Measurements from ENCODE around the gene STAT4.
A peak's percentile ranks its signal among the peaks of the same experiment; 100 is the strongest.

Gene STAT4

GRCh38 chr2:191023235-191023679, 127.5 kb downstream of the STAT4 start:
- no peak overlapping the region for H3K4me3 ChIP-seq (ENCODE audit: low read depth, low read length)
- TF ChIP-seq, protein P1, sequence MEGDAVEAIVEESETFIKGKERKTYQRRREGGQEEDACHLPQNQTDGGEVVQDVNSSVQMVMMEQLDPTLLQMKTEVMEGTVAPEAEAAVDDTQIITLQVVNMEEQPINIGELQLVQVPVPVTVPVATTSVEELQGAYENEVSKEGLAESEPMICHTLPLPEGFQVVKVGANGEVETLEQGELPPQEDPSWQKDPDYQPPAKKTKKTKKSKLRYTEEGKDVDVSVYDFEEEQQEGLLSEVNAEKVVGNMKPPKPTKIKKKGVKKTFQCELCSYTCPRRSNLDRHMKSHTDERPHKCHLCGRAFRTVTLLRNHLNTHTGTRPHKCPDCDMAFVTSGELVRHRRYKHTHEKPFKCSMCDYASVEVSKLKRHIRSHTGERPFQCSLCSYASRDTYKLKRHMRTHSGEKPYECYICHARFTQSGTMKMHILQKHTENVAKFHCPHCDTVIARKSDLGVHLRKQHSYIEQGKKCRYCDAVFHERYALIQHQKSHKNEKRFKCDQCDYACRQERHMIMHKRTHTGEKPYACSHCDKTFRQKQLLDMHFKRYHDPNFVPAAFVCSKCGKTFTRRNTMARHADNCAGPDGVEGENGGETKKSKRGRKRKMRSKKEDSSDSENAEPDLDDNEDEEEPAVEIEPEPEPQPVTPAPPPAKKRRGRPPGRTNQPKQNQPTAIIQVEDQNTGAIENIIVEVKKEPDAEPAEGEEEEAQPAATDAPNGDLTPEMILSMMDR (IDR thresholded peaks at IDR 0.05; ENCODE audit: low read depth, low read length), result no peak

DNA sequence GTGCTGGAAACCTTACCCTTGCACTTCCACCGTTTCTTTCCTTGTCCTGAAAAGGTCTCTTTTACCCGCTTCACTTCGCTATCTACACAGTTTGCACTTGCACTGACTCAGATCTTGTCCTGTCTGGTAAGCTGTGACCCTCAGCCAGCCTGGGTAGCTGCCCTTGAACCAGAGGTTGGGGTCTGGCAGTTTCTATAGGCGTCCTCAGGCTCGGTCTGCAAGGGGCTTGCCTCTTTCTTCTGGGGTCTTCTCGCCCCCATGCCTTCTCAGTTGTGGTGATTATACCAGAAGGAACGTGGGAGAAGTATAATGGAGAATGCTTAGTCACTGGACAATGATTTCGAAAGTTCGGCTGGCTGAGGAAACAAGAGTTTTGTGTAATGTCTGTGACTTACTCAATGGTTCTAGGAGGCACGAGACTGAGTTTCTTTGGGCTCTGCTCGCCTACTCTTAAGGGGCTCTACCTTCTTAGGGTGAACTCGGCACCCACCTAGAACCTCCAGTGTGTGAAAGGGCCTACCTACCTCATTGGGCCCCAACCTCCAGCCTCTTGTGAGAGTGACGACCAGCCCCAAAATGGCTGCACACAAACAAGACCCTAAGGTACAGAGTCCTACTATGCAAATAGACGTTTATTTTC, 129.9 kb downstream of the STAT4 start:
- TF ChIP-seq, protein P1 (IDR thresholded peaks at IDR 0.05; ENCODE audit: low read depth, low read length), result no peak
- peak overlapping the region; percentile 71 for H3K4me3 ChIP-seq (ENCODE audit: low read depth, low read length)

- H3K4me3 ChIP-seq (ENCODE audit: low read depth, low read length), result peak overlapping the region; percentile 71
- TF ChIP-seq, protein P1 (IDR thresholded peaks at IDR 0.05; ENCODE audit: low read depth, low read length), result no peak
Measured at GRCh38 chr2:191020221-191020741, 130.5 kb downstream of the STAT4 start.

GRCh38 chr2:191019376-191019775, 131.4 kb downstream of the STAT4 start:
- H3K4me3 ChIP-seq (ENCODE audit: low read depth, low read length), result no peak overlapping the region
- TF ChIP-seq, protein P1 (IDR thresholded peaks at IDR 0.05; ENCODE audit: low read depth, low read length), result no peak

DNA sequence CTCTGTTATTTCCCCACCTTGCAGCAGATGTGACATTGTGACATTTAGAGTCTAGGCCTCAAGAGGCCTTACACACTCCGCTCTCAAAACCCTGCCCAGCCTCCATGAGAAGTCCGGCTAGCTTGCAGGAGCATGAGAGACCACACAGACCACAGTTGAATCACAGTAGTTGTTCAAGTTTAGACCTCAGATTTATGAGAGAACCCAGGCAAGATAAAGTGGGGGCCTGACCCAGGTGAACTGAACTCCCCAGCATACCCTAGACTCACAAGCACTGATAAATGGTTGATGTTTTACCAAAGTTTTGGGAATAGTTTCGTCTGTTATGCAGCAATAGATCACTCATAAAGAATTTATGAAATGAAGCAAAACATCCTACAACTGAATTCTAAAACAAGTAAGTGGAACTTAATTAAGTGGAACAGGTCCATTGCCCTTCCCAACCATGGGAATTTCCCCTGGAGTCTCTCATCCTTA, 132.1 kb downstream of the STAT4 start:
- TF ChIP-seq, protein P1 (IDR thresholded peaks at IDR 0.05; ENCODE audit: low read depth, low read length), result no peak
- H3K4me3 ChIP-seq (ENCODE audit: low read depth, low read length), result no peak overlapping the region

- TF ChIP-seq, protein P1 (IDR thresholded peaks at IDR 0.05; ENCODE audit: low read depth, low read length), result no peak
- no peak overlapping the region for H3K4me3 ChIP-seq (ENCODE audit: low read depth, low read length)
Measured at GRCh38 chr2:191018048-191018447, 132.7 kb downstream of the STAT4 start.

DNA sequence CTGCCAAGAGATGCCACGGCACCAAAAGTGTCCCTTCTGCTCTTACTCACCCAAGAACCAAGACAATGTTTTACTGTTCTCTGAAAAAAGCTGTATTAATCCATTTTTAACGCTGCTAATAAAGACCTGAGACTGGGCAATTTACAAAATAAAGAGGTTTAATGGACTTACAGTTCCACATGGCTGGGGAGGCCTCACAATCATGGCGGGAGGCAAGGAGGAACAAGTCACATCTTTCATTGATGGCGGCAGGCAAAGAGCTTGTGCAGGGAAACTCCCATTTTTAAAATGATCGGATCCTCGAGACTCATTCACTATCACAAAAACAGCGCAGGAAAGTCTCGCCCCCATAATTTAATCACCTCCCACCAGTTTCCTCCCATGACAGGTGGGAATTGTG, 135.0 kb downstream of the STAT4 start:
- TF ChIP-seq, protein P1 (IDR thresholded peaks at IDR 0.05; ENCODE audit: low read depth, low read length), result no peak

More for the DNA sequence above, 135.0 kb downstream of the STAT4 start:
- no peak overlapping the region for H3K4me3 ChIP-seq (ENCODE audit: low read depth, low read length)

Data from WI38 (cell line).